ENCODE data around the gene MRPL23.

Gene MRPL23

GRCh38 chr11:1928891-1929541, 18.1 kb upstream of the MRPL23 start:
- Histone ChIP-seq H3K9me3 (ENCODE audit: insufficient read depth, low read length) (no peaks in the 10 kb centered on the region), H4K20me1 (ENCODE audit: low read depth, low read length) (no peaks in the 10 kb centered on the region), H3K27me3 (ENCODE audit: low read length) (no peaks in the 10 kb centered on the region), H3K79me2 (ENCODE audit: insufficient read depth, low read length) (no peaks in the 10 kb centered on the region), H3F3A (ENCODE audit: insufficient read depth) (no peaks in the 10 kb centered on the region), H3K4me3 (ENCODE audit: insufficient read depth, low read length, poor library complexity, severe bottlenecking) (no peak overlapping the region), H3K27ac (ENCODE audit: low read depth, low read length) (no peak overlapping the region), H3K9me2 (replicated peaks; ENCODE audit: insufficient read depth, low read length) (no peaks in the 10 kb centered on the region), H2AFZ (ENCODE audit: low read depth, low read length, severe bottlenecking) (no peak overlapping the region), H3K9ac (ENCODE audit: low read length) (no peak overlapping the region), H3K36me3 (ENCODE audit: low read length) (no peaks in the 10 kb centered on the region), H3K4me2 (ENCODE audit: low read depth, low read length, poor library complexity, severe bottlenecking) (no peak overlapping the region)
- TF ChIP-seq CTCF (IDR thresholded peaks at IDR 0.05; ENCODE audit: insufficient read depth, low read length, poor library complexity, severe bottlenecking) (no peak), EZH2phosphoT487 (conservative IDR thresholded peaks at IDR 0.05; ENCODE audit: low read length) (no peak)

DNA sequence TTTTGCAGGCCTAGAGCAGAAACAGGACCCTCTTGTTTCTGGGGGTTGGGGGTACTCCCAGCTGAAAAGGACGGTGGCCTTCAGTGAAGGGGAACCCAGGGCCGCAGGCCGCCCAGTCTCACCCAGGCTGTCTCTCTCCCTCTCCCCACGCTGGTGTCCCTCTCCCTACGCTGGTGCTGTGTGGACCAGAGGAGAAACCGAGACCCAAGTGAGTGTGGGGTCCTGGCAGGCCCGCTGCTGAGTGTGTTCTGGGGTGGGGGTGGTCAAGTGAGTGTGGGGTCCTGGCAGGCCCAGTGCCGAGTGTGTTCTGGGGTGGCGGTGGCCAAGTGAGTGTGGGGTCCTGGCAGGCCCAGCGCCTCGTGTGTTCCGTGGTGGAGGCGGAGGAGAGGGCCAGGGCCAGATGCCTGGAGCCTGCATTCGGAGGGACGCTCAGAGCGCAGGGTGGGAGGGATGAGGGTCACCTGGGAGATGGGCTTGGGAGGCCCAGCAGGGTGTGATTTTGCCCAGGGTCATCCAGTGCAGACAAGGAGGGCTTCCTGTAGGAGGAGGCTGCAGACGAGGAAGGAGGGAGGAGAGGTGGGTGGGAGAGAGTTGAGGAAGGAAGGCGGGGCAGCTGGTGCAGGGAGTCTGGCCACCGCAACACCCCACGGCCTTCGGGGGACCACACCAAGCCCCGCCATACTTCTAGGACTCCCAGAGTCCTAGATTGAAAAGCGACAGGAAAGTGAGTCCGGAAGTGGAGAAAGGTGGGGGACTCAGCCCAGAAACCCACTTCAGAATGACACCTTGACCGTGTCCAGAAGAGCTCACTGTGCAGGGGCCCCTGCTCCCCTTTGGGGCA, 17.3 kb upstream of the MRPL23 start:
- TF ChIP-seq EZH2phosphoT487 (conservative IDR thresholded peaks at IDR 0.05; ENCODE audit: low read length) (no peak), CTCF (IDR thresholded peaks at IDR 0.05; ENCODE audit: insufficient read depth, low read length, poor library complexity, severe bottlenecking) (no peak)
- Histone ChIP-seq H4K20me1 (ENCODE audit: low read depth, low read length) (no peaks in the 10 kb centered on the region), H3K4me2 (ENCODE audit: low read depth, low read length, poor library complexity, severe bottlenecking) (no peak overlapping the region), H3K9ac (ENCODE audit: low read length) (no peak overlapping the region), H2AFZ (ENCODE audit: low read depth, low read length, severe bottlenecking) (no peak overlapping the region), H3K9me3 (ENCODE audit: insufficient read depth, low read length) (no peaks in the 10 kb centered on the region), H3K9me2 (replicated peaks; ENCODE audit: insufficient read depth, low read length) (no peaks in the 10 kb centered on the region), H3K79me2 (ENCODE audit: insufficient read depth, low read length) (no peaks in the 10 kb centered on the region), H3K27ac (ENCODE audit: low read depth, low read length) (no peak overlapping the region), H3K4me3 (ENCODE audit: insufficient read depth, low read length, poor library complexity, severe bottlenecking) (no peak overlapping the region), H3K36me3 (ENCODE audit: low read length) (no peaks in the 10 kb centered on the region), H3K27me3 (ENCODE audit: low read length) (no peaks in the 10 kb centered on the region), H3F3A (ENCODE audit: insufficient read depth) (no peaks in the 10 kb centered on the region)

DNA sequence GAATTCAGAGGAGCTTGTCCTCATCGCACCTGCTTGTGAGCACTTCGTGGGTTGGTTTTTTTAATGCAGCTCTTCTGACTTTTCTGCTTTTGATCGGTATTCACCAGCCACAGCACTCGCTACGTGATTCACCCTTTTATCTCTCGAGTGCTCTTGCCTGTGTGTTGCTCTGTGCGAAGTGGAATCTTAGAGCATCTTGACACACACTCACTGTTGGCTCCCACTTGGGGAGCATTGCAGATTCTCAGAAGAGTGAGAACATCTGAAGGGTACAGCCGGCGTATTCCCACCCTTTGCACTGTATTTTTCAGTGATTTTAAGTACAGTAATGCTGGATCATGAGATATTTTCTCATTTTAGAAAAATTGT, 16.7 kb upstream of the MRPL23 start:
- Histone ChIP-seq H3K79me2 (ENCODE audit: insufficient read depth, low read length) (no peaks in the 10 kb centered on the region), H3K9ac (ENCODE audit: low read length) (no peak overlapping the region), H3K9me3 (ENCODE audit: insufficient read depth, low read length) (no peaks in the 10 kb centered on the region), H3K9me2 (replicated peaks; ENCODE audit: insufficient read depth, low read length) (no peaks in the 10 kb centered on the region), H3K27me3 (ENCODE audit: low read length) (no peaks in the 10 kb centered on the region), H3K4me2 (ENCODE audit: low read depth, low read length, poor library complexity, severe bottlenecking) (no peak overlapping the region), H3K27ac (ENCODE audit: low read depth, low read length) (no peak overlapping the region), H2AFZ (ENCODE audit: low read depth, low read length, severe bottlenecking) (no peak overlapping the region), H3F3A (ENCODE audit: insufficient read depth) (no peaks in the 10 kb centered on the region), H3K36me3 (ENCODE audit: low read length) (no peaks in the 10 kb centered on the region), H3K4me3 (ENCODE audit: insufficient read depth, low read length, poor library complexity, severe bottlenecking) (no peak overlapping the region), H4K20me1 (ENCODE audit: low read depth, low read length) (no peaks in the 10 kb centered on the region)
- no peak for TF ChIP-seq CTCF (IDR thresholded peaks at IDR 0.05; ENCODE audit: insufficient read depth, low read length, poor library complexity, severe bottlenecking)
- TF ChIP-seq EZH2phosphoT487 (conservative IDR thresholded peaks at IDR 0.05; ENCODE audit: low read length): no peak

All from SU-DHL-6 (cell line).